Measurements from ENCODE around the gene MAGI1.
"Not testable (repeated sequence)": the region's sequence is repeated elsewhere in the genome, so short reads cannot be mapped to it uniquely, and the experiment has no call there.

The MAGI1 gene

DNA sequence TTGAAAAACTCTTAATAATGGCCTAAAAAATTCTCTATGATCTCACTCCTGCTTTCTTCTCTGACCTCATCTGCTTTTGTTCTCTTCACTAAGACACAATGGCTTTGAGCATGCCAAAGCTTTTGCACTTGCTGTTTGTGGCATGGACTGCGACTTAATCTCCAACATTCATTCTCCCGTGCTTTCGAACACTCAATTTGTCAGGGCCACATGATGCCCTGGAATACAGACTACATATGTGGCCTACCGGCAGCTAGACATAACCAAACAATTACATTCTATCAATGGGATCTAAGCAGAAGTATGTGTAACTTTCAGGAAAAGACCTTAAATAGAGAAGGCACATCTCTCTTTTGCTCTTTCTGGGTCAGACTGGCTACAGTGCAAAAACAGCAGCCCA is 506.5 kb downstream of the MAGI1 start:
- TF ChIP-seq, protein P1, sequence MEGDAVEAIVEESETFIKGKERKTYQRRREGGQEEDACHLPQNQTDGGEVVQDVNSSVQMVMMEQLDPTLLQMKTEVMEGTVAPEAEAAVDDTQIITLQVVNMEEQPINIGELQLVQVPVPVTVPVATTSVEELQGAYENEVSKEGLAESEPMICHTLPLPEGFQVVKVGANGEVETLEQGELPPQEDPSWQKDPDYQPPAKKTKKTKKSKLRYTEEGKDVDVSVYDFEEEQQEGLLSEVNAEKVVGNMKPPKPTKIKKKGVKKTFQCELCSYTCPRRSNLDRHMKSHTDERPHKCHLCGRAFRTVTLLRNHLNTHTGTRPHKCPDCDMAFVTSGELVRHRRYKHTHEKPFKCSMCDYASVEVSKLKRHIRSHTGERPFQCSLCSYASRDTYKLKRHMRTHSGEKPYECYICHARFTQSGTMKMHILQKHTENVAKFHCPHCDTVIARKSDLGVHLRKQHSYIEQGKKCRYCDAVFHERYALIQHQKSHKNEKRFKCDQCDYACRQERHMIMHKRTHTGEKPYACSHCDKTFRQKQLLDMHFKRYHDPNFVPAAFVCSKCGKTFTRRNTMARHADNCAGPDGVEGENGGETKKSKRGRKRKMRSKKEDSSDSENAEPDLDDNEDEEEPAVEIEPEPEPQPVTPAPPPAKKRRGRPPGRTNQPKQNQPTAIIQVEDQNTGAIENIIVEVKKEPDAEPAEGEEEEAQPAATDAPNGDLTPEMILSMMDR (IDR thresholded peaks at IDR 0.05; ENCODE audit: insufficient read depth, missing control alignments) = no peak
- no peak for FAIRE-seq
- no peak for DNase-seq (ENCODE audit: insufficient read length, low spot score)

DNA sequence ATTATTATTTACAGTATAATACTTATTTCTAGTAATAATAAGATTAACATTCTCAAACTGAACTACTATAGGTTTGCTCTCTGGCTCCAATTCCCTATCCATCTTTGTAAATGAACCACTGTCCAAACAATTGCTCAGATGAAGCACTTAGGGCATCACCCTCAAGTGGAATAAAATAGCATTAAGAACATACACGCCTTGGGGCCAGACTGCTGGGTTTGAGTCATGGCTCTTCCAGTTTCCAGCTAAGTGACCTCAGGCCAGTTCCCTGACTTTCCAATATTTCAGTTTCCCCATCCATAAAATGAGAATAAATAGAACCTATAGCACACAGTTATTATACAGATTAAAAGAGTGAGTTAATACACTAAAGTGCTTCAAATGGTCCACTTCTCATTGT is 507.2 kb downstream of the MAGI1 start:
- FAIRE-seq = no peak
- TF ChIP-seq, protein P1 (IDR thresholded peaks at IDR 0.05; ENCODE audit: insufficient read depth, missing control alignments) = no peak
- no peak for DNase-seq (ENCODE audit: insufficient read length, low spot score)

DNA sequence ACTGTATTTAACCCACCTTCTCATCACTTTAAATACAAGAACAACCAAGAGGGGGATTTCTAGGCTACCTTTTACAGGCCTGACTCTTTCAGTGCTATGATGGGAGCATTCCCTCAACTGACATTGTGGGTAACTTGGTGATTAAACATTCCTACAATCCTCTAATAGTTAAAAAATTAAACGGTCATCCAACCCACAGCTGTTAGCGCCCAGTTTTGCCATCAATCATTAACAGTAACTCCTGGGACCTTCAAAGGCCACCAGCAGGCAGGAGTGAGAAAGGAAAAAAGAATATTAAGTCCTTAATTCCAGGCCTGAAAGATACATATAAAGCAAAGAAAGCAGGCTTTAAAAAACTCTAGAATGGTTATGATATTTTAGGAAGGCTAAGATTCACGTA is 512.1 kb downstream of the MAGI1 start:
- TF ChIP-seq, protein P1 (IDR thresholded peaks at IDR 0.05; ENCODE audit: insufficient read depth, missing control alignments) = no peak
- DNase-seq (ENCODE audit: insufficient read length, low spot score) = no peak
- FAIRE-seq = no peak

DNA sequence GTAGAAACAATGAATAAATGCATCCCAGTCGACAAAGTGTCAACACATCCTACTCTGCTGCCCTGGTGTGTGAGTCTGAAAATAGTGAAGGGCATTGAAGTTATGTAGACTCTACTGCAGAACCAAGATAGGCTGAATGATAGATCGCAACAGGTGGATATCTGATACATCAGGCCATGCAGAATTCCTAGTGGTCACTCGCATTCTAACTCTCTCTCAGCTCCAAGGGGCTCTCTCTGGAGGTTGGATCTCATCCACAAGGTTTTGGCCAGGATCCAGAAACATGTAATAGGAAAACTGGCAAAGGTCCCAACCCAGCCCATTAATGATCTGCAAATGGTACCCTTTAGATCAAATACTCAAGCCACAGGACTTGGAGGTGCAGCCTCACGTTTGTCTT is 514.1 kb downstream of the MAGI1 start:
- DNase-seq (ENCODE audit: insufficient read length, low spot score) (no peak), FAIRE-seq (no peak)
- TF ChIP-seq, protein P1 (IDR thresholded peaks at IDR 0.05; ENCODE audit: insufficient read depth, missing control alignments) = no peak

DNA sequence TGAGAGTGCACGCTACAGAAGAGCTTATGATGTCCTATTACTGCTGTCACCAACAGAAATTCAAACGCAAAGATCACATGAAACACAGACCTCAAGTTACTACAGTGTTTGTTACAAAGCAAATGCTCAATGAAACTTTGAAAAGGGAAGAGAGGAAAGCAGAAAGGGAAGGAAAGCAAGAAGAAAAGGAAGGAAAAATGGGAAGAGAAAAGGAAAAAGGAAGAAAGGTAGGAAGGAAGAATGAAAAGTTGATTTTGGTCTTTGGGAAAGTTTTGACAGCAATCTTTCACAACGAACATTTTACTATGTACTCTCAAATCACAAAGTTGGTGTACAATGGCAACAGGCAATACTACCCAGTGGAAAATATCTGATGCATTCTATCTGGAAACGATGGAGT is 514.8 kb downstream of the MAGI1 start:
- DNase-seq (ENCODE audit: insufficient read length, low spot score) (no peak), FAIRE-seq (no peak)

DNA sequence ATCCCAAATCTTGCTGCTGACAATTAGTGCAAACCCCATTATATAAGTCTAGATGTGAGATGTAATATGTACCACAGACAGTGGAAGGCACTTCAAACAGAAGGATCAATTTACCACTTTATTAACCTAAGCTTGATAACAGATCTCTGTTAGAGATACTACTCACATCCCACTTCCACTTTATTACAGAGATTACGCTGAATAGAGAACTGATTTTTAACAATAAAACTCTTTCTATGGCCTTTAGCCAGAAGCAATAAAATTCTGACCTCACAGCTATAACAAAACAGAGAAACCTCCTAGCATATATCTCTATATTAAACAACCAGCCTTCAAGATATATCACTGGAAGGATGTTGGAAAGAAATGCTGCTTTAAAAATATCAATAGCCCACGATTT is 517.7 kb downstream of the MAGI1 start:
- TF ChIP-seq, protein P1 (IDR thresholded peaks at IDR 0.05; ENCODE audit: insufficient read depth, missing control alignments) = no peak
- DNase-seq (ENCODE audit: insufficient read length, low spot score) (no peak), FAIRE-seq (no peak)

More for the DNA sequence above, 514.8 kb downstream of the MAGI1 start:
- TF ChIP-seq, protein P1 (IDR thresholded peaks at IDR 0.05; ENCODE audit: insufficient read depth, missing control alignments) = no peak

DNA sequence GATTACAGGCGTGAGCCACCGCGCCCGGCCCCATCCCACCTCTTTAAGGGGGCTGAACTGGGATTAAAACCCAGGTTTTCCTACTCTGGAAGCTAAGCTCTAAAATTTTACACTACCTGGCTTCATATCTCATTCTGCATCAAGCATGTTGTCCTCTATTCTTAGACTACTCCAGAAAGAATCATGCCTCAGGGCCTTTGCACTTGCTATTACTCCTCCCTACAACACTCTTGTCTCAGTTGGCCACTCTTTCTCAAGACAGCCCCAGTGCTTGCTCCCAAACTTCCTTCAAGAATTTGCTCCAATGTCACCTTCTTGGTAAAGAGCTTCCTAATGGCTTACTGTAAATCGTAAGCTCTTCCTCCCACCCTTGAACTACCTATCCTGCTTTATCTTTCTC is 521.7 kb downstream of the MAGI1 start:
- TF ChIP-seq, protein P1 (IDR thresholded peaks at IDR 0.05; ENCODE audit: insufficient read depth, missing control alignments) = no peak
- FAIRE-seq = no peak

DNA sequence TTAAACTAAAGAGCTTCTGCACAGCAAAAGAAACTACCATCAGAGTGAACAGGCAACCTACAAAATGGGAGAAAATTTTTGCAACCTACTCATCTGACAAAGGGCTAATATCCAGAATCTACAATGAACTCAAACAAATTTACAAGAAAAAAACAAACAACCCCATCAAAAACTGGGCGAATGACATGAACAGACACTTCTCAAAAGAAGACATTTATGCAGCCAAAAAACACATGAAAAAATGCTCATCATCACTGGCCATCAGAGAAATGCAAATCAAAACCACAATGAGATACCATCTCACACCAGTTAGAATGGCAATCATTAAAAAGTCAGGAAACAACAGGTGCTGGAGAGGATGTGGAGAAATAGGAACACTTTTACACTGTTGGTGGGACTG is 524.4 kb downstream of the MAGI1 start:
- FAIRE-seq; DNase-seq (ENCODE audit: insufficient read length, low spot score): not testable (repeated sequence)

More for the DNA sequence above, 521.7 kb downstream of the MAGI1 start:
- DNase-seq (ENCODE audit: insufficient read length, low spot score) = no peak

DNA sequence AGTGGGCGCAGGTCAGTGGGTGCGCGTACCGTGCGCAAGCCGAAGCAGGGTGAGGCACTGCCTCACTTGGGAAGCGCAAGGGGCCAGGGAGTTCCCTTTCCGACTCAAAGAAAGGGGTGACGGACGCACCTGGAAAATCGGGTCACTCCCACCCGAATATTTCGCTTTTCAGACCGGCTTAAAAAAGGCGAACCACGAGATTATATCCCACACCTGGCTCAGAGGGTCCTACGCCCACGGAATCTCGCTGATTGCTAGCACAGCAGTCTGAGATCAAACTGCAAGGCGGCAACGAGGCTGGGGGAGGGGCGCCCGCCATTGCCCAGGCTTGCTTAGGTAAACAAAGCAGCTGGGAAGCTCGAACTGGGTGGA is 529.3 kb downstream of the MAGI1 start:
- not testable (repeated sequence) for DNase-seq (ENCODE audit: insufficient read length, low spot score); FAIRE-seq

Measured in D721Med (cell line).